HuH-7.5 (cell line): ENCODE results near the gene PHACTR3.

ENCODE experiments used
- DNase-seq: peaks from one replicate; pipeline ENCODE4 v3.0.0; 2011; ENCODE audit warnings: low spot score

The PHACTR3 gene

GRCh38 chr20:59622496-59622895, 18.2 kb downstream of the PHACTR3 start:
- no peak for DNase-seq

GRCh38 chr20:59623133-59623532, 18.8 kb downstream of the PHACTR3 start:
- DNase-seq = no peak

- no peak for DNase-seq
These were observed 19.2 kb downstream of the PHACTR3 start for GRCh38 chr20:59623583-59623982.

DNA sequence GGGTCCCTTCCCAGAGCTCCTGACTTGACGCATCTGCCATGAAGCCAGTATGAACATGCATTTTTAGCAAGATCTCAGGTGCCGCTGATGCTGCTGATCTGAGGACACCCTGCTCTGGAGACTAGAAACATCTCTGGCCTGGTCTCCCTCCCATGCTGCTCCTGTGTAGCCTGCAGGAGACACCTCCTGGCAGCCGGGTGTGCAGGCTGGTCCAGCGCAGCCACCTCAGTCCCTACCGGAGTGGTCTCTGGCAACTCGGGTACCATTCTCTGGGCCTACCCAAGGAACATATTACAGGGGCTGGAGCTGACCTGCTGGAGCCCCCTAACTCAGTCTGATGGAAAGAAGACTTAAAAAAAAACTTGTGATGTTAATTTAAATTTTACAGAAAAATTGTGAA, 20.1 kb downstream of the PHACTR3 start:
- DNase-seq = no peak

DNA sequence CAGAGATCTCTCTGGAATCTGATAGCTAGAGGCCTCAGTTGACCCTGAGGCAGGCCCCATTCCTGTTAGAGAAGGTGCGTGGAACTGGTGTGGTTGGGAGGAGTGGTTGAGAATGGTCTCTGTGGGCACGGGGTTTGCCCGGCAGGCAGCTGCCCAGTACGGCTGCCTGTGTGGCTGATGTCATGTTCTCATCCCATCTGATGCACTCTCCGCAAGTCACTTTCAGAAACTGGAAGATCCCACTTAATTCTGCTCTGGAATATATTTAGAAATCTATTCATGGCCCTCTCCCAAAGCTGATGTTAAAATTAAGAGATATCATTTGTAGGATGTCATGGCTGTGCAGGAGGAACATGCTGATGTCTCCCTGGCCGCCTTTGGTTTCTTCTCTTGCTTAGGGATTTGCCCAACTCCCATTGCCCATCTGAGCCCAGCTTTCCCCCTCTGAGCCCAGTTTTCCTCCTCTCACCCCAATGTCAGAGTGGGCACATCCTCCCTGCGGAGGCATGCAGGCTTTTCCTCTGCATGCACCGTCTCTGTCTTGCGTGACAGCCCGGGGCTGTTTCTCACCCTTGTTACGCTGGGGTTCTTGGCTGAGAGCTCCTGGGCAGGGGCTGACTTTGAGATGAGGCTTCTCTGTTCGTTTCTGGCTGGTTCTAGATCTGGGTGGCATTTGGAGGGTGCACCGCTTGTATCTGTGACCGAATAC, 21.0 kb downstream of the PHACTR3 start:
- no peak for DNase-seq

DNA sequence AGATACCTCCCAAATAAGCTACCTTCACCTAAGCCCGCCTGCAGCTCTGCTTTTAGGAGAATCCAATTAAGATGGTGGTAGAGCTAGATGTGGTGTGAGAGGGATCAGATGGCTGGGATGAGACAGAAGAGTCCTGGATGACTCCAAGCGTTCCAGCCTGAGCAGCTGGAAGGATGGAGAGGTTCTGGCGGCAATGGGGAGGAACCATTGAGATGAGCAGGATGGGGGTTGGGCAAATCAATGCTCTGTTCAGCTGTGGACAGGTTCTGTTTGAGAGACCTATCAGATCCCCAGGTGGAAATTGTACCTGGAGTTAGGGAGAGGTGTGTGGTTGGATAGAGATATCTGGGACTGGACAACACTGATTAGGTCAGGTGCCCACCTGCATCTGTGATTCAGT, 23.0 kb downstream of the PHACTR3 start:
- DNase-seq = no peak

DNA sequence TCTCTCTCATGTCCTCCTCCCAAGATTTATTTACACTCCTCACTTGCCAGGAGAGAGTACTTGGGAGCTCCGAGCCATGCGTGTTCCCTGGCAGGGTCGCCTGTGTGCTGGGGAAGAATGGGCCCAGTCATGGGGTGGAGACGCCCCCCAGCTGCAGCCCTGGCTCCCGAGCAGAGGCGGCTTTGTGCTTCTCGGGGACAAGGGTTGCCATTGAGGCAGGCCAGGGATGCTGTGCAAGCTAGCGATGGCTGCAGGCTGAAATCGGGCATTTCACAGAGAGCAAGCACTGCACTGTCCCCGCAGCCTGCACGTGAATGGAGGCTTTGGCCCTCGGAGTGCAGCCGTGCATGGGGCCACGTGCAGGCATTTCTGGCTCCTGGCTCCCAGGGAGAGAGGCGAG, 23.8 kb downstream of the PHACTR3 start:
- no peak for DNase-seq

DNA sequence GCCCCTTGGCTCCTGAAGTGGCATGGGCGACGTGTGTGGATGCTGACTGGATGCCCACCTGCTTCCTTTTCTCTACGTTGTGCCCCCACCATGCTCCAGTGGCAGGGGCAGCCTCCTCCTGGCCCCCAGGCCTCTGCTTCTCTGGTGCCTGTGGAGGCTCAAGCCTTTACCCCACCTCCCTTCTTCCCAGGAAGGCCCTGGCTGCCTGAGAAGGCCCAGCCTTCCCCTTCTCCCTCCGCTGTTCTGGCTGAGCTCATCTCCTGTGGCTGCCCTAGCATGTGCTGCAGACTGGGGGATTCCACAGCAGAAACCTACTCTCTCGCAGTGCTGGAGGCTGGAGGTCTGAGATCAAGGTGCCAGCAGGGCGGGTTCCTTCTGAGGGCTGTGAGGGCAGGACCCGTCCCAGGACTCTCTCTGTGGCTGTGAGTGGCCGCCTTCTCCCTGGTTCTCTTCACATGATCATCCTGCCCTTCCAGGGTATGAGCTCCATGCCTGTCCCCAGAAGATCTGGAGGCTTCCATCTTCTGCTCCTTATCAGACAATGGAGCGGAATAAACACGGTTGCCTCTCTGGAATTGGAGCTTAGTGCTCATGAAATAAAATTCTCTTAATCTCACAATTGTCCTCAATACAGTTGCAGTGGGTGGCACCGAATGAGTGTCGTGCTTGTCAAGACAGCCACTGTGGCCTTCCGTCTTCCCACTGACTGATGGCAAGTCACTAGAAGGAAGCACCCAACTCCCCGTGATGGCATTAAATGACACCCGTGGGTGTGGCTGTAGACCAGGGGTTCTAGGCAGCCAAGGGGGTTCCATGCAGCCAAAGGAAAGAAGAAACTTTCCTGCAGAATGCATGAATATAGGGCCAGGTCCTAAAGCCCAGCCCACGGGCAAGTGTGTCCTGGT, 25.1 kb downstream of the PHACTR3 start:
- no peak for DNase-seq

- DNase-seq = no peak
These were observed 26.2 kb downstream of the PHACTR3 start for GRCh38 chr20:59630526-59630925.

DNA sequence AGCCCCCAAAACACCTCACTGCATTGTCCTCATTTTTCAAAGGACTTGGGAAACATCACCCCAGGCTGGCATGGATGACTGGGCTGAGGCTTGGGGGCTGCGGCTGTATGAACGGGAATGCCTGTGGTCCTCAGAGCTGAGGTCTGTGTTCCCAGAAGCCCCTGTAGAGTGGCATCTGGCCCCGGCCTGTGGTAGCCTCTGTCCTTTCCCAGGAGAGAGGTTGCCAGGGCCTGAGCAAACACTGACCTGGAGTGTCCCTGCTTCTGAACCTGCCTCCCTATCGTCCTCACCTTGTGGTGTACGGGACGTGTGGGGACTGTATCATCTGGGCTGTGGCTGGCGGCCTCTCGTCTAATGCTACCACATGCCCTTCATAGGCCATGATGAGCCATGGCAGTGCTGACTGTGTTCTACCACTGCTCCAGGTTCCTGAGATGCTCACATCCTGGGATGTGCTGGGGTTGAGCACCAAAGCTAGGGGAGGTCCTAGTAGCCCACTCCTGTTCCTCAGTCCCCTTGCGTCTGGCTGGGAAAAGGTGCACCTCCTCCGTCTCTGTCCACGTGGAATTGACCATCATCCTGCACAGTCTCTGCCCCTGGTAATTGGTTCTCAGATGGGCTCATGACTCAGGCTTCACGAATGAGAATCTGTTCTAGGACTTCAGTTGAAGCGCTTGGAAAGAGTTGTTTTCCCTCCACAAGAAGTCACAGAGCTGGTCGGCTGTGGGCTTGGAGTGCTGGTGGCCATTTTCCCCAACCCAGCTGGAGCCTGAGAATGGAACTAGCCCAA, 27.6 kb downstream of the PHACTR3 start:
- no peak for DNase-seq

DNA sequence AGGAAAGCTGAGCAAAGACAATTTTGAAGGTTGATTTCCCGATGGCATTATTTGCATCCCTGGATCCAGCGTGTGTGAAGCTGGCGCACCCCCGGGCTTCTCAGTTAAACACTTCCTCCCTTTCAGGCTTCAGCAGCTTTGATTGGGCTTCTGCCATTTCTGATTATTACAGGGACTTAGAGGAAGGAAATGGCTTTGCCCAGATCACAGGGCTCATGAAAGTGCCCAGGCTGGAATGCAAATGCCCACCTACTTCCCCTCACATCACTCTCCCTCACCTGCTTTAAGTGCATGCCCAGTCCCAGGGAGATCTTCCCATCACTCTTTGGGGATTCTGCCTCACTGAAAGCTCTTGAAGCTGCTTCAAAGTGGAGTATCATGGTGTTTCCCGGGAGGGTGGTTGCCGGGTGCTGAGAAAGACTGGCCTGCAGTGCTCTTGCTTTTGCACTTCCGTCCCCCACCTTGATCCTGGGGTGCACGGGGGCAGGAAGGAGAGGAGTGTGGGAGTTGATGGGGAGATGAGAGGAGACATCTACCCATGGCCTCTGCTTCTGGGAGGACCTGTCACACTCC, 28.3 kb downstream of the PHACTR3 start:
- no peak for DNase-seq

- no peak for DNase-seq
These were observed 29.4 kb downstream of the PHACTR3 start for GRCh38 chr20:59633656-59634251.

- DNase-seq = no peak
These were observed 30.2 kb downstream of the PHACTR3 start for GRCh38 chr20:59634435-59635005.

GRCh38 chr20:59636766-59637370, 32.5 kb downstream of the PHACTR3 start:
- DNase-seq = no peak

- no peak for DNase-seq
These were observed 35.9 kb downstream of the PHACTR3 start for GRCh38 chr20:59640267-59640666.

DNA sequence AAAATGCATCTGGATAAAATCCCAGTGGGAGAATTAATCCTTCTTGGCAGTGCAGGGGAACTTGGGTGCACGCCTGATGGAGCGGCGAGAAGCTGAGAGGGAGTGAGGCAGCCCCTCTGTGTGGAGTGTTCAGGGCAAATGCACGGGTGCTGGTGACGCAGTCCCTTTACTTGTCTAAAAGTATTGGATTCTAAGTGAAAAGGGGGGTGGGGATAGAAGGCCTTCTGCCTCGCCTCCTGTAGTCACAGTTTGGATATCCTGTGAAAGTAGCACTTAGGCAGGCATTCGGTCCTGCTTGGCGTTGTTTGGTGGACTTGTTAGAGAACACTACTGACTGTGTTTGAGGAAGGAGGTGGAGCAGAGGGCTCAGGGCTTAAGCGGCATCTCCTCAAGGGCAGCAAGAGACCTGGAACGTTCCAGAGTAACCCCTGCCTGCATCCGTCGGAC, 39.3 kb downstream of the PHACTR3 start:
- no peak for DNase-seq

DNA sequence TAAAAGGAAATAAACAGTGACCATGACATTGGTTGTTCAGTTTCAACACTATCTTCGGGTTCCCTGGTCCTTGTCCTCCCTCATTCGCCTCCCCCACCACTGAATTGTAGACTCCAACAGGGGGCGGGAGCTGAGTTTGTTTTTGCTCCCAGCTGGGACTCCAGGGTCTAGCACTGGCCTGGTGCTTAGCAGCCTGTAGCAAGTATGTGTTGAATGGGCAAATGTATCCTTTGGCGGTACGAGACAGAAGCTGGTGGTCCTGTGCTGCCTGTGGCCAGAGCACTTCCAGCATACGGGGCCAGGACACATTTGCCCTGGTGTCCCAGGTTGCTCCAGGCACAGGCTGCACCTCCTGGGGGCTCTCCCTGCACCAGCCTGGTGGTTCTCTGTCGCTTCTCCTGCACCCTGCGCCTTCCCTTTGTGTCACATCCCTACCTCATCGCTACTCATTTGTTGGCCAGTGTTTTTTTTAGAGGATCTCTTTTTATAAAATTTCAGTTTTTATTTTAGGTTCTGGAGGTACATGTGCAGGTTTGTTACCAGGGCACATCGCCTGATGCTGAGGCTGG, 40.1 kb downstream of the PHACTR3 start:
- DNase-seq = no peak

GRCh38 chr20:59645271-59645670, 40.9 kb downstream of the PHACTR3 start:
- no peak for DNase-seq

DNA sequence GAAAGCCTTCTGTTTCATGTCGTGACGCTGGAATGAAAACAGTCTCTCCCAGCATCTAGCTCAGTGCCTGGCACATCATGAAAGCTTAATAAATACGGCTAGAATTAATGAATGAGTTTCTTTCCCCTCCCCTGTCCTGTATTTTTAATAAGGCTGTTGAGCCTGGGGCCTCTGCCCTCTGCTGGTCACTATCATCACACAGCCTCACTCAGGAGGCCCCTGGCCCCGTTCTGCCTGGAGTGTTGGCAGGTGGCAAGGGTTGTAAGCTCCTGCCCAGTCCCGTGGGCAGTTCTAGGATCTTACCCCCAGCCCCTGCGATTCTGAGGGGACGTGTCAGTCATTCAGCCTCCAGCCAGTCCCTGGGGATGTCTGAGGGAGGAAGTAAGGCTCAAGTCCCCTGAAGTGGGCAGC, 41.4 kb downstream of the PHACTR3 start:
- no peak for DNase-seq

GRCh38 chr20:59646487-59646886, 42.1 kb downstream of the PHACTR3 start:
- no peak for DNase-seq

DNA sequence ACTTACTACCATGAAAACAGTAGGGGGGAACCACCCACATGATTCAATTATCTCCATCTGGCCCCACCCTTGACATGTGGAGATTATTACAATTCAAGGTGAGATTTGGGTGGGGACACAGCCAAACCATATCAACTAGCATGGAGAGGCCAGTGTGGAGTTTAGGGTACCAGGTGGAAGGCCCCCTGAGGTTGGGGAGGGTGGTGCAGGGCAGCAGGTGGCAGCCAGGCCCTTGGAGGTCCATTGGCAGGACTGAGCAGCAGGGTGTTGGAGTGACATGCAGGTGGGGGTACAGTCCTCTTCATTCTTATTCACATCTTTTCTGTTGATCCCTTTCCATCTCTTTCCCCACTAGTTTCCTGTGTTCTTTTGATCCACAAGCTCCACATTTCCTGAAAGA, 42.9 kb downstream of the PHACTR3 start:
- DNase-seq = no peak
